Right lung (tissue), 5 donors: ENCODE measurements around the gene ASPG. TPM values are rescaled to one million over a fixed set of nuclear protein-coding genes. Genes with fewer than 3 reads are reported as not detected.

ENCODE experiments used
- DNase-seq, 2 donors: peaks; one replicate each; pipeline ENCODE4 v3.0.0-alpha.2; 2013
- polyA plus RNA-seq, 5 donors: library from polyadenylated mRNA; unstranded; fragments of 120-200 nt; gene quantifications; one replicate each; pipeline versions ENCODE4 v1.2.1 to v1.2.3, GENCODE V29; 2013; ENCODE audit warnings: inconsistent platforms in 1 of 5, low replicate concordance in 1 of 5; ENCODE audit not compliant: insufficient read length in 5 of 5, insufficient read depth in 1 of 5

Gene ASPG
- polyA plus RNA-seq, 5 donors = 8.3 to 27.2 (median 15.8) TPM

DNA sequence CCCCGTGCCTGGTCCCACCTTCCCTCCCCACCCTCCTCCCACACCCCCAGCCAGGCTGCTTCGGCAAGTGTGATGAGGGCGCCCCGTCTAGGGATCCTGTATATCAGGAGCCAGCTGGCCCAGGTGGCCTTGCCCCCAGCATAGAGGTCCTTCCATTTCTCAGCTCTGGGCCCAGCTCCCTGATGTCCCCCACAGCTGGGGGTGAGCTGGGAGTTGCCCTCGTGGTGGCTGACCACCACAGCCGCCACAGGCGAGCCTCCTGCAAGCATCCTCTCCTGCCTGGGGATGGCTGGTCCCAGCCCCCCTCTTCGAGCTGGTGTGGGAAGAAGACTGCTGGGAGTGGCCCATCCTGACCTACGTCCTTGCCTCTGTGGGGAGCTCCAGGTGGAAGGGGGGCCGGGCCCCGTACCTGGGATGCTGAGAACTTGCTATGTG, 7.4 kb downstream of the ASPG start:
- DNase-seq = no peak

GRCh38 chr14:104093366-104094055, 8.0 kb downstream of the ASPG start:
- no peak for DNase-seq

DNA sequence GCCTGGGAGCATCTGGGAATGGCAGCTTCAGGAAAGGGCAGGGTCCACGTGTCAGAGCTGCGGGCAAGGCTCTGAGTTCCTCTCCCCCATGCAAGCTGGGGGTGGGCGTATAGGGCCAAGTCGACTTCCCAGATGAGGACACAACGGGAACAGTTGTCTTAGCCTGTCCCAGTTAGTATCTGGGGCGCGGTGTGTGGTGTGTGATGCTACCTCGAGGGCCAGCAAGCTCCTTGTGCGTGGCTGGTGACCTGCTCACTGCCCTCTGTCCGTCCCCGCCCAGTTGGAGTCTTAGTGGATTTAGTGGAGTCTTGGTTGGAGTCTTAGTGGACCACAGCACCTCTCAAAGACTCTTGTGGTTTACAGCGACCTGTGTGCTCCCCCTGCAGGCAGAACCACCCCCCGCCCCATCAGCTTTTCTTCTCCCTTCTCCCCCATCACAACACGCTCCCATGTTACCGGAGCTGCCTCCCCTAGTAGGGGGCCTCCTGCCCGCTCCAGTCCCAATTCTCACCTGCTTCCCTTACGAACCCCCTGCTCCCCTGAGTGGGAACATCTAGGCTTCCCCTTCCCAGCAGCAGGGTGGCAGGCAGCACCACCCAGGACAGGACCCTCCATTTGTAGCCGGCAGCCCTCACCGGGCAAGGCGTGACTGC, 8.7 kb downstream of the ASPG start:
- no peak for DNase-seq

DNA sequence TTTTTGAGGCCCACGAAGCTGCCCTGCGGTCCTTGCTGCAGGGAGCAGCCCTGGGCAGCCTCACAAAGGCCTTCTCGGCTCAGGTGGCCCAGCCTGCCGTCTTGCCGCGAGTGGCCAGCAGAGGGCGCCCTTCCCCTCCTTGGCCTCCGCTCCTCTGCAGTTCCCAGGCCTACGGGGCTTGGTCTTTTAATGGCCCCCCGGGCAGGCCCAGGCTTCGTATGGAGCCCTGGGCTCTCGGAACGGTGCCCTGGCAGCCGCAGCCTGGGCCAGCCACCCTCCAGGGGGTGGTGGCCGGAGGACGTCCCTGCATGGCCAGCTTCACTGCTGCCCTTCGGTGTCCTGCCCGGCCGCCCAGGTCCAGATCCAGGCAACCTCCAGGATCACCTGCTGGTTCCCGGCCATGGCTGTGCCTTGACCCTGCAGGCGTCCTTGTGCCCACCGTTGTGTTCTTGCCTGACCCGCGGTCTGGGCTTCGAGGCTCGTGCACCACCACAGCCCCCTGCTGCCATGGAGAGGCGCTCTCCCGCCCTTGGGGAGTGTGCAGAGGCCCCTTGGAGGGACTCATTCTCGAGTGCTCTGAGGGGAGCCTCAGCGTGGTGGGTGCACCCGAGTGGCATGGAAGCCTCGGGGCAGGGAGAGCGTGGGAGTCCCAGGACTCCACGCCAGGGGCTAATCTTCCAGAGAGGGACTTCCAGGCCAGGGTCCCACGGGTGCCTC, 9.4 kb downstream of the ASPG start:
- no peak for DNase-seq

GRCh38 chr14:104095426-104096310, 10.2 kb downstream of the ASPG start:
- DNase-seq = no peak

DNA sequence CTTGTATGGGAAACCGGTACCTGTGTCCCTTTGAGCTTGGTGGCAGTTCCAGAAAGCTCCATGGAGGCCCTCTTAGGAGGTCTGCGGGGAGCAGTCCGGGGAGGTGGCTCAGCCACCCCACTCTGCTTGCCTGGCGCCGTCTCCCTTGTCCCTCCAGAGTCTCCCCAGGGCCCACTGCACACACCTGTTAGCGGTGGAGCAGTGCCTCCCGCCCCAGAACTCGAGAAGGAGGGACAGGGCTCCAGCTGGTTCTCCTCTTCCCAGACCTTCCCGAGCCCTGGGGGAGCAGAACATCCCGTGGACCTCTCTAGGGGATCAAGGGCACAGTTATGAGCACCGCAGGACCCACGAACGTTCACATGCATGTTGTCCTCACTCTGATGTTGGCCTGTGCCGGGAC, 10.8 kb downstream of the ASPG start:
- no peak for DNase-seq

- no peak for DNase-seq
Measured at GRCh38 chr14:104096751-104097700, 11.5 kb downstream of the ASPG start.

GRCh38 chr14:104098272-104099095, 13.0 kb downstream of the ASPG start:
- DNase-seq = no peak

- DNase-seq = no peak
Measured at GRCh38 chr14:104099096-104100041, 13.9 kb downstream of the ASPG start.

DNA sequence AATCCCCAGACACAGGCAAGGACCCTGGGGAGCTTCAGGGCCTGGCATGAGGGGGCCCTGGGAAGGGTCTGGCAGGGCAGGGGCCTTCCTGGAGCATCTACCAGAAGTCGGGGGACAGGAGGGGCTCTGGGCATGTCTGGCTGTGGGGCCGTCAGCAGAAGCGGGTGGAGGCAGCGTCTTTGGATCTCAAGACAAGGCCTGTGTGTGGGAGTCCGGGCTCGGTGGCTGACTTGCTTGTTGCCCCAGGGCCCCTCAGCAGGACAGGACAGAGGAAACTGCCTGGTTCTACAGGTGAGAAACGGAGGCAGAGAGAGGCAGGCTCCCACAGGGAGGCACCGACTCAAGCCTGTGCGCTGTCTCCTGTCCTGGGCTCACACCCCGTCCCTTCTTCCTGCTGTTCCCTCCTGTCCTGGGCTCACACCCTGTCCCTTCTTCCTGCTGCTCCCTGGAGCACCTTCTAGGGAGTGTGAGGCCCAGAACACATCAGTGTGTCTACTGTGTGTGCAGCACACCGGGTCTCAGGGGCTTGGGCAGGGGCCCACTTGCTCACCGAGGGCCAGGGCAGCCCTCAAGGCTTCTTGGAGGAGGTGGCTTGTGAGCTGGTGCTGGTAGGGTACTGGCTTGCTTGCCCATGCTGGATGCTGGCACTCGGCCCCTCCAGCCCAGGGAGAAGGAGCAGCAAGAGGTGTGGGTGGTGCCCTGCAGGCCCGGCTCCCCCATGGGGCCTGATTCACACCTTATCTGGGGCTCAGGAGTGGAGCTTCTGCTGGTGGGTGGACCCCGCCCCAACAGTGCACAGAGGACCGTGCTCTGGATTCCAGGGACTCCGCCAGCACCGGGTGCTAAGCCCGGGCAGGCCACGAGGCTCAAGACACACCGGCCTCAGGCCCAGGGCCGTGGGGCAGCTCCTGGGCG, 14.9 kb downstream of the ASPG start:
- DNase-seq = no peak

GRCh38 chr14:104101086-104101621, 15.7 kb downstream of the ASPG start:
- DNase-seq = no peak

- DNase-seq = no peak
Measured at GRCh38 chr14:104101651-104102281, 16.3 kb downstream of the ASPG start.

GRCh38 chr14:104102282-104102914, 16.9 kb downstream of the ASPG start:
- DNase-seq = no peak

GRCh38 chr14:104103061-104103445, 17.6 kb downstream of the ASPG start:
- no peak for DNase-seq

- no peak for DNase-seq
Measured at GRCh38 chr14:104103446-104104075, 18.1 kb downstream of the ASPG start.
